SK-N-SH treated with all-trans-retinoic acid at 6 μM for 48 hours (cell line): ENCODE data around the gene RALBP1.

Experiments used
- BACH2 ChIP-seq: fragments of 250-450 bp; sonication (Bioruptor Pico); IDR thresholded peaks from 2 replicates; pipeline ENCODE4 v1.9.0; 2021; ENCODE audit warnings: mild to moderate bottlenecking, borderline replicate concordance
- CSDC2 ChIP-seq: fragments of 250-450 bp; sonication (Bioruptor Pico); IDR thresholded peaks from 2 replicates; pipeline ENCODE4 v1.5.0; 2020; ENCODE audit warnings: mild to moderate bottlenecking, moderate library complexity
- TCF4 ChIP-seq: fragments of 250-450 bp; sonication (Bioruptor Pico); IDR thresholded peaks from 2 replicates; pipeline ENCODE4 v1.8.0; 2021; ENCODE audit warnings: mild to moderate bottlenecking, moderate library complexity, borderline replicate concordance
- TOX ChIP-seq: fragments of 250-450 bp; sonication (Bioruptor Pico); IDR thresholded peaks from 2 replicates; pipeline ENCODE4 v1.8.0; 2021; ENCODE audit warnings: mild to moderate bottlenecking, moderate library complexity, borderline replicate concordance
- ZFP3 ChIP-seq: fragments of 250-450 bp; sonication (Bioruptor Pico); IDR thresholded peaks from 2 replicates; pipeline ENCODE4 v1.5.0; 2020; ENCODE audit warnings: mild to moderate bottlenecking, moderate library complexity
- ZNF565 ChIP-seq: fragments of 450-650 bp; formaldehyde crosslinking; conservative IDR thresholded peaks from 2 replicates; pipeline ENCODE4 v1.5.0; 2020; ENCODE audit warnings: low read depth, mild to moderate bottlenecking, moderate library complexity
- TF ChIP-seq, protein P1 (sequence below): fragments of 250-450 bp; sonication (Bioruptor Pico); IDR thresholded peaks from 2 replicates; pipeline ENCODE4 v1.8.0; 2020; ENCODE audit warnings: mild to moderate bottlenecking, moderate library complexity, borderline replicate concordance

DNA sequence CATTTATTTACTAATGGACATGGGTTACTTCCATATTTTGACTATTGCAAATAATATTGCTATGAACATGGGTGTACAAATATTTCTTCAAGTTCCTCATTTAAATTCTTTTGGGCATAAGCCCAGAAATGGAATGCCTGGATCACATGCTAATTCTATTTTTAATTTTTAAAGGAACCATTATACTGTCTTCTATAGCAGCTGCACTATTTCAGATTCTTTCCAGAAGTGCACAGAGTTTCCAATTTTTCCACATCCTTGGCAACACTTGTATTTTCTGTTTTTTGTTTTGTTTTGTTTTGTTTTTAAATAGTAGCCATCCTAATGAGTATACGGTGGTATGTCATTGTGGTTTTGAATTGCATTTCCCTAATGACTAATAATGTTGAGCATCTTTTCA, 8.5 kb upstream of the RALBP1 start:
- TF ChIP-seq, protein P1, sequence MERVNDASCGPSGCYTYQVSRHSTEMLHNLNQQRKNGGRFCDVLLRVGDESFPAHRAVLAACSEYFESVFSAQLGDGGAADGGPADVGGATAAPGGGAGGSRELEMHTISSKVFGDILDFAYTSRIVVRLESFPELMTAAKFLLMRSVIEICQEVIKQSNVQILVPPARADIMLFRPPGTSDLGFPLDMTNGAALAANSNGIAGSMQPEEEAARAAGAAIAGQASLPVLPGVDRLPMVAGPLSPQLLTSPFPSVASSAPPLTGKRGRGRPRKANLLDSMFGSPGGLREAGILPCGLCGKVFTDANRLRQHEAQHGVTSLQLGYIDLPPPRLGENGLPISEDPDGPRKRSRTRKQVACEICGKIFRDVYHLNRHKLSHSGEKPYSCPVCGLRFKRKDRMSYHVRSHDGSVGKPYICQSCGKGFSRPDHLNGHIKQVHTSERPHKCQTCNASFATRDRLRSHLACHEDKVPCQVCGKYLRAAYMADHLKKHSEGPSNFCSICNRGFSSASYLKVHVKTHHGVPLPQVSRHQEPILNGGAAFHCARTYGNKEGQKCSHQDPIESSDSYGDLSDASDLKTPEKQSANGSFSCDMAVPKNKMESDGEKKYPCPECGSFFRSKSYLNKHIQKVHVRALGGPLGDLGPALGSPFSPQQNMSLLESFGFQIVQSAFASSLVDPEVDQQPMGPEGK (CRISPR knock-in tag): no peak
- no peak for TF ChIP-seq BACH2 (CRISPR knock-in tag)
- TF ChIP-seq ZFP3 (CRISPR knock-in tag): no peak
- TF ChIP-seq TCF4 (CRISPR knock-in tag): no peak
- TF ChIP-seq CSDC2: no peak
- TF ChIP-seq TOX (CRISPR knock-in tag): no peak
- no peak for TF ChIP-seq ZNF565 (CRISPR knock-in tag)
